HG03095 (cell line): ENCODE data around the gene DUSP12.
"Not testable (repeated sequence)": the region's sequence is repeated elsewhere in the genome, so short reads cannot be mapped to it uniquely, and the experiment has no call there.

Experiments
- ATAC-seq: cut with Tn5 transposase; IDR thresholded peaks from one replicate; pipeline ENCODE4 v1.9.1; 2021; ENCODE audit warnings: moderate library complexity; ENCODE audit not compliant: unreplicated experiment

The DUSP12 gene, protein sequence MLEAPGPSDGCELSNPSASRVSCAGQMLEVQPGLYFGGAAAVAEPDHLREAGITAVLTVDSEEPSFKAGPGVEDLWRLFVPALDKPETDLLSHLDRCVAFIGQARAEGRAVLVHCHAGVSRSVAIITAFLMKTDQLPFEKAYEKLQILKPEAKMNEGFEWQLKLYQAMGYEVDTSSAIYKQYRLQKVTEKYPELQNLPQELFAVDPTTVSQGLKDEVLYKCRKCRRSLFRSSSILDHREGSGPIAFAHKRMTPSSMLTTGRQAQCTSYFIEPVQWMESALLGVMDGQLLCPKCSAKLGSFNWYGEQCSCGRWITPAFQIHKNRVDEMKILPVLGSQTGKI

DNA sequence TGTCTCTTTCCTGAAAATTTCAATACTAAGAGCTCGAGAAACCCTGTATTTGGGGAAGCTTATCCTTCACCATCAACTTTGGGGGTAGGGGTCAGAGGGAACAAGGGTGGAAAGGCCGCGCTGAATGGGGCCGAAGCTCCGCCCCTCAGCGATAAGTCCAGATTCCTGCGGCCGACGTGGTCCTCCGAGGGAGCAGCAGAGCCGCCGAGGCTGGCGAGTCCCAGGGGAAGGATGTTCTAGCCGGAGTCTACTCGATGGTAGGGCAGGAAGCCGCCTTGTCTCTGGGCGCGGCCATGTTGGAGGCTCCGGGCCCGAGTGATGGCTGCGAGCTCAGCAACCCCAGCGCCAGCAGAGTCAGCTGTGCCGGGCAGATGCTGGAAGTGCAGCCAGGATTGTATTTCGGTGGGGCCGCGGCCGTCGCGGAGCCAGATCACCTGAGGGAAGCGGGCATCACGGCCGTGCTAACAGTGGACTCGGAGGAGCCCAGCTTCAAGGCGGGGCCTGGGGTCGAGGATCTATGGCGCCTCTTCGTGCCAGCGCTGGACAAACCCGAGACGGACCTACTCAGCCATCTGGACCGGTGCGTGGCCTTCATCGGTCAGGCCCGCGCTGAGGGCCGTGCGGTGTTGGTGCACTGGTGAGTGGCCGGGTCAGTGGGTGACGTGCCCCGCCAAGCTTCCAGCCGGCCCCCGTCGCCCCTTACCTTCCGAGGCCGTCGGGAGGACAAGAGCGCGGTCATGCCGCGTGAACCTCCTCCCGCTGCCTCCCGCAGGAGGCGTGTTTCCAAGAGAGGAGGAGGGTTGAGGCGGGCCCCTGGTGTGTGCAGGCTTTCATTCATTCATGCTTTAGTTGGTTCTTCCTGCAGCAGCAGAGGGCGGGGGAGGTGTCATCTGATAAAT is at the start of gene DUSP12:
Gene DUSP12 (plus strand): TSS at position 278 of the 899 bp plus-strand sequence. CDS start 16 bp downstream, at position 294.
- peak; percentile 97 for ATAC-seq

DNA sequence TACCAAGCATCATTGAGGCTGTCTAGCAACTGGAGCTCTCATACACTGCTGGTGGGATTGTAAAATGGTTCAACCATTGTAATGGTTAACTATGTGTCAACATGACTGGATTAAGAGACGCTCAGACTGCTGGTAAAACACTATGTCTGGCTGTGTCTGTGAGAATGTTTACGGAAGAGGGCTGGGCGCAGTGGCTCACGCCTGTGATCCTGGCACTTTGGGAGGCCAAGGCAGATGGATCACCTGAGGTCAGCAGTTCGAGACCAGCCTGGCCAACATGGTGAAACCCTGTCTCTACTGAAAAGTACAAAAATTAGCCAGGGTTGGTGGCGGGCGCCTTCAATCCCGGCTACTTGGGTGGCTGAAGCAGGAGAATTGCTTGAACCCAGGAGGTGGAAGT is 47.3 kb upstream of the DUSP12 start:
- no peak for ATAC-seq

DNA sequence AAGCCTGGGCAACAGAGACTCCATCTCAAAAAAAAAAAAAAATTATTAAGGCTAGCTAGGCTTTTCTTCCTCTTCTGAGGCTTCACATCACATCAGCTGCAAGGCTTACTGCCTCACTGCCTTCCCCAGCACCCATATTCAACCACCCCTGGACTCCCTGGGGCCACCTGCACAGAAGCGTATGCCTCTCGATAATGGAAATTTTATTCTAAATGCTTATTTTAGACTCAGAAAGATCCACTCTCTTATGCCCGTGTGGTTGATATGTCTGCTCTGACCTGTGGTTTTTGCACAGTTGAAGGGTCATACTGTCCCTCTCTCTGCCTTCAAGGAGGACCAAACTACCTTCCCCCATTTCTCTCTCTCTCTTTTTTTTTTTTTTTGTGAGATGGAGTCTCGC is 44.0 kb upstream of the DUSP12 start:
- ATAC-seq = no peak

DNA sequence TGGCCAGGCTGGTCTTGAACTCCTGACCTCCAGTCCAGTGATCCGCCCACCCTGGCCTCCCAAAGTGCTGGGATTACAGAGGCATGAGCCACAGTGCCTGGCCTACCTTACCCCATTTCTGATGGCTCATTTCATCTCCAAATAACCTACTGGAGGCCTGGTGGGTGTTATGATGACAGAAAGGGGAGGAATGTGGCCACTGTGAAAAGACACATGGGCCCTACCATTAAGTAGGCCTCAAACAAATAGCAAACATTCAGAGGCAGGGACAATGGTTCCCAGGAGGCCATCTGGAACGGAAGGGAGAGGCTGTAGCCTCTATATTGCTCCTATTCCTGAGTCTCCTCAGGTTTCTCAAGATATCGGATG is 43.5 kb upstream of the DUSP12 start:
- ATAC-seq = no peak

DNA sequence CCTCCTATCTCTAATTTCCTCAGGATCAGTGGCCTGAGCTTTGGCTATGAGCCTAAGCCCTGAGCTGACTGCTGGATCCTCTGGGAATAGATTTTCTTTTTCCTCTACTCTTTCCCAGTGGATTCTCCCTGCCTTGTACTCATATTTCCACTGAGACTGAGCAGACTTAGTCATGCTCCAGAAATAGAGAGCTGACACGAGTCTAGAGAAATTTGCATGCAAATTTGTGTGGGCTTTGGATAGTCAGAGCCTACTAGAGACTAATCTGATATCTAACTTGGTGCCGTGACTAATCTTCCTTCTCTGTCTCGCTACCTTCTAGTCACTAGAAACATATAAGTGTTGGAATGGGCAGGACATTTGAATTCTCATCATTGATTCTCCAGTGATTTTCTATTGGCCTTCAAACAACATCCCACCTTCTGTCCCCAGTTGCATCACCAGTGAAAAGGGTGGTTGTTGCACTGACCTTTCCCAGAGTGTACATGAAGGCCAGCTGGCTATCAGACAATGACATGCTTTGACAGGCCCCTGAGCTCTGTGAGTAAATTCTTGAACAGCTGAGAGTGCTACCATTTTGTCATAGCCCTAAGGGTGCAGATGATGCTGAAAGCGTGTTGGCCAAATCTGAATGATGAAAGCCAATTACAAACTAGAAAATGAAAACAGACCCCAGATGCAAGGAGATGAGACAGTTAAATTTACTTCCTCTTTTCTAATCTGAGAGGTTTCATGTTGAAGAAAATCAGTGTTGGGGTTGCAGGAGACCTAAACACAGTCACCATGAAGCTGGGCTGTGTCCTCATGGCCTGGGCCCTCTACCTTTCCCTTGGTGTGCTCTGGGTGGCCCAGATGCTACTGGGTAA is 42.9 kb upstream of the DUSP12 start, which contains the start of gene FCRLA:
Gene FCRLA (plus strand): TSS at position 748 of the 866 bp plus-strand sequence. CDS start 36 bp downstream, at position 784.
- peak; percentile 50 for ATAC-seq

DNA sequence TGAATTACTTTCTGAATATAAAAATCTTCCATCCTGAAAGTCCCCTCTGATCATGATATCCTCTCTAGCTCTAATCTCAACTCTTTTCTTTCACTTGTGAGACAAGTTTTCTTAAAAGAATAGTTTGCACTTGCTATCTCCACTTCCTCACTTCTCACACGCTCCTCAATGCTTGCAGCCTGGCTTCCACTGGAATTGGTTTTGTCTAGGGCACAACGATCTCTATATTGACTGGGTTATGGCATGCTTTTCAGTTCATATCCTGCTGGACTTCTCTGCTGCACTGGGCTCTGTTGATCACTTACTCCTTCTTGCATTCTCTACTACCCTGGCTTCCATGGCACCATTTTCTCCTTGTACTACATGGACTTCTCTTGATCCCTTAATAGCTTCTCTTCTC is 42.1 kb upstream of the DUSP12 start:
- no peak for ATAC-seq

DNA sequence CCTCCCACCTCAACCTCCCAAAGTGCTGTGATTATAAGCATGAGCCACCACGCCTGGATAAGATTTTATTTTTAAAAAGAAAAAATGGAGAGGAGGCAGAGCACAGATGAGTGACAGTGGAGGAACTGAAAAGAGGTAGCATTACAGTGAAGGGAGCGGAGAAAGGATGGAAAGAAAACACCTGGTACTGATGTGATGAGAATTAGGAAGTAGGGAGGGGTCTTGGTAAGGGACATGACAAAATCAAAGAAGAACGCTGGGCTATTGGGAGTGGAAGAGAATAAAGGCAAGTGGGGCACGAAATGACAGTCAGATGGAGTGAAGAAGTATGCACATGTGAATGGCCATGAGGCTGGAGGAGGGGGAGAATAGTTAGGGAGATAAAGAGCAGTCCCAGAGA is 40.2 kb upstream of the DUSP12 start:
- ATAC-seq = no peak

DNA sequence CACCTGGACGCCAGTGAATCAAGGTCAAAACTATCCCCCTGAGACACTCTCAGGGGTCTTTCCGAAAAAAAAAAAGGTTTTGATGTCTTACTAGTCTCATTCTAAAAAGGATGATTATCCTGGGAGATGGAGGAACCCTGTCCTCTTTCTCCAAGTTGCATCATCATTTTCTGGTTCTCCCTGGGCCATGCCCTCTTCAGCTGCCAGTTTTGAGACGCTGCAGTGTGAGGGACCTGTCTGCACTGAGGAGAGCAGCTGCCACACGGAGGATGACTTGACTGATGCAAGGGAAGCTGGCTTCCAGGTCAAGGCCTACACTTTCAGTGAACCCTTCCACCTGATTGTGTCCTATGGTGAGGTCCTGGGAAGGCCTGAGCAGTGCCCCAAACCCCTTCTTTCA is 39.0 kb upstream of the DUSP12 start:
- ATAC-seq = no peak

DNA sequence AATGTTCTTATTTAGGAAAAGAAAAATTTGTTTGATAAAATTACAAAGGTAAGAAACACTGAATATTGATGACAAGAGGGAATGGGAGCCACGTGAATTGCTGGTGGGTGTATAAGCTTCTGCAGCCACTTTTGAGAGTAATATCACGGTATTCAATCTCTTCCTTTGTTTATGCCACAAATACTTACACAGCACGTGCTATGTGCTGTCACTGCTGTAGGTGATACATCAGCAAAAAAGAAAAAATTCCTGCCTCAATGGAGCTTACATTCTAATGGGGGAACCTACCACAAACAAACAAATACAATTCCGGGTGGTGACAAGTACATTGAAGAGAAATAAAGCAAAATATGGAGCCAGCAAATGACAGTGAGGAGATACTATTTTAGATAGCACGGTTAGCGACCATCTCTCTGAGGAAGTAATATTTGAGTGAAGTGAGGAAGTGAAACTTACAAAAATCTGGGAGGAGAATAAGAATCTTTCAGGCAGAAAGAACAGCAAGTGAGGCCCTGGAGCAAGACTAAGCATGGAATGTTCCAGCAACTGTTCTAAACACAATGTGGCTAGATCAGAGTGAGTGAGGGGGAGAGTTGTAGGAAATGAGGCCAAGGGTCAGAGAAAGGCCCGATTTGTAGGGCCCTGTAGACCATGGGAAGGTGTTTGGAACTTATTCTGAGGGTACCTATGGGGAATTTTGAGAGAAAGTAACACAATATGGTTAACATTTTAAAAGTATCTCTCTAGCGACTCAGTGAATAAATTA is 30.8 kb upstream of the DUSP12 start:
- ATAC-seq = no peak

DNA sequence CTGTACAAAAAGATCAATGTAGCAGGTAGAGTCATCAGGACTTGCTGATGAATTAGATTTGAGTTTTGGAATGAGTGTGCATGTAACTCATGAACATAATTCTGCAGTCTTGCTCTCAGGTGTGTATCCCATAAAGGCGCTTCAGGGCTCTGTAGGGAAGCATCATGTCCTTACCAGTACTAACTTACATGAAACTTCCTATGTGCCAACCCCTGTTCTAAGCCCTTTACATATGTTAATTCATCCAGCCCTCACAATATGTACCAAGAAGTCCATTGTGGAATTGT is 30.3 kb upstream of the DUSP12 start:
- no peak for ATAC-seq

DNA sequence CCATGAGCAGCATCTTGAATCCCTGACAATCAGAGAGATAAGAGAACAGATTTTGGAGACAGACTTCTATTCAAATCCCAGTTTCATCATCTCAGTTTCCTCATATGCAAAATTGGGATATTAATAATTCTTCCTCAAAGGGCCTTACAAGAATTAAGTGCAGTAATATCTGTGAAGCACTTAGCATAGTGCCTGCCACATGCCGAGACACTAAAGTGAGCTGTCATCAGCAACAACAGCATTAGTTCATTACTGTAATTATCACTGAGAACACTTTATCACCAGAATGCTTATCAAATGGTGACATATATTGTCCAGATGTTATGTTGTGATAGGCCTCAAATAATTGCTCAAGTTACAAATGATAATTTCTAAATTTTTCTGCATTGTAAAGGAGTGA is 29.2 kb upstream of the DUSP12 start:
- no peak for ATAC-seq

DNA sequence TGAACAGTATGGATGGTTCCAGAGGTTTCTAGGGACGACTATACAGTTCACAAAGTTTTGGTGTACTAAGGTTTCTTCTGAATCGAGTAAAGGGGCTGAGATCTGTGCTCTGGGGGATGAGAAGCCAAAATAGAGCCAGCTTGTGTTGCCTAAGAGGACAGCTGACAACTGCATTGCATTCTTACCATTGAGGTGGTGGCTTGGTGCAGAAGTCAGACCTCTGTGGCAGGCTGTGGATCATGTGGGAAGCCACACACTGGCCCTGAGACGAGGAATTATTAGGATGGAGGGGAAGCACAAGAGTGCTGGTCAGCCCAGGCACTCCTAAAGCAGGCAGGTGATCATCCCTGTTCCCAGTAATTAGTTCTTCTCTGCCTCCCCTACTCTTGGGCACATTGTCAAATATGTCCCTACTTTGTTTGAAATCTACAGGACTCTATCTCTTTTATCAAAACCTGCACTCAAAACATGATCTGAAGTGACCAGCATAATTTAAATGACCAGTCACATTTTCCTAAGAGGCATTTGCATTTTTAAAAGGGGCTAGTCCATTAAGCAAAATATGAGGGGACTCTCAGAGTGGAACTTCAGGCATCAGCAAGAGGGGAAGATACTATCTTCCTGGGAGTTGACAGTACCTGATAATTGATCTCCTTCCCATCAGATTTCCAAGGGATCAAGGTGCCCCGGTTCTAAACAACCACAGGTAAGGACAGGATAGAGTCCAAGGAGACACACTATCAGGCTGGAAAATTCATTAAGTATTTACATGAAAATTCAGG is 28.4 kb upstream of the DUSP12 start, which contains the start of gene FCRLB:
Gene FCRLB (plus strand): TSS at position 589 of the 782 bp plus-strand sequence. CDS start 1,129 bp downstream, outside the sequence.
- no peak for ATAC-seq

DNA sequence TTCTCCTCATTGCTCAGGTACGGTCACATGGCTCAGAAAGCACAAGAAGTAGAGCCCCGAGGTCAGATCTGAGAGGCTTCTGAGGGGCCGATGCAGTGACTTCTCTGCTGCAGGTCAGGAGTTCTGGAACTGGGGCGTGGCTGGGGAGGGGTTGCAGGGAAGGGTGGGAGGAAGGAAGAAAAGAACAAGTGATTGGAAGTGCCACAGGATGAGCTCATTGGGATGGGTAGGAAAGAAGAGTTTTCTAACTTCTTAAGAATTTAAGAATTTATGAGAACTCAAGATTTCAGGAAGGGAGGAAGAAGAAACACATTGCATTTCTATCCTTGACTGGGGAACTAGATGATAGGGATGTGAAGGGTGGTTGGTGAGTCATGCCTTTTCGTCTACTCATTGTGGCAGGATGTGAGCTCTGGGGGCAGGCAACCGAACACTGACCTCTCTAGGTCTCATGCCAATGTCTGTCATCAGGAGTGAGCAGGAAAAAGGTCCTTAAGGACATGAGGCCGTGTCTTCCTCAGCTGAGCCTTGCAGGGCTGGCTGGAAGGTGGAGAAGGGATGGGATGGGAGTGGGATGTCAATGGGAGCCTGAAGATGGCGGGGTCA is 27.7 kb upstream of the DUSP12 start:
- ATAC-seq = no peak

DNA sequence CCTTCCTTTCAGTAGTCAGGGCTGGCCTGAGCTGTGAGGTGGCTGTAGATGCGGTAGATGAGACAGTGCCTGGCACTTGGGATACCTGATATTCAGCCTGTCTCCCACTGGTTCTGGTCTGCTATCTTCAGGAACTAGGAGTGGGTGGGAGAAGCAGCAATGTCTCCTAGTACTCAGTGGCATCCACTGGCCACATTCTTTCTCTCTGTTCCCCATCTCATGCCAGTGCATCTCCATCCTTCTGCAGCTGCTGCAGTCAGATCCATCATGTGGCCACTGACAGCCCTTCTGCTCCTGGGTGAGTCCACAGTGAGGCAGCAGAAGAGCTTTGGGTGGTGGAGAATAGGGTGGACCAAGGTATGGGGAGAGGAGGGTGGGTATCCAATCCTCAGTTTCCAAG is 27.2 kb upstream of the DUSP12 start:
- ATAC-seq = no peak

DNA sequence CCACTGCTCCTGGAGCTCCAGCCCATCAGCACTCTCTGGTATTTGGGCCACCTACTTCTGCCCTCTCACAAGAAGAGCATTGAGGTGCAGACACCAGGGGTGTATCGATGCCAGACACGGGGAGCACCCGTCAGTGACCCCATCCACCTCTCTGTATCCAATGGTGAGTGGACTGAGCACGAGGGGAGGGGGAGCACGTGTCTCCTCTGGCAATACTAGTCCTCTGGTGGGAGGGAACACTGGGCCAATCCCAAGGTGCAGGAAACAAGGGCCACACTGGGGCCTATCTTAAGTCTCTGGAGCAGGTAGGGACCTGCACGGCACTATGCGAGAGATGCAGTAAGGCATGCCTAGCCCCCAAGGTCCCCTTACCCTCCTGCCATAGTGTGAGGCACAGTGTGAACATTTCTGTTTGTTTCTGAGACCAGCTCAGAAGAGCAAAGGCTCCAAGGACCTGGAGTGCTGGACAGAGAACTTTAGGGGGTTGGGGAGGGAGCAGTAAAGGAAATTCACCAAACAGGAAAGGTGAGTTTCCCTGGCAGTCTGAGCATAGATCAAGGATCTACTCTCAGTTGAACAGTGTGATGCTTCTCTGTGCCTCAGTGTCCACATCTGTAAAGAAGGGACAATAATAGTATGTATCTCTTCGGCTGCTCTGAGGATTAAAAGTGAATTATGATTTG is 26.0 kb upstream of the DUSP12 start:
- ATAC-seq = no peak

DNA sequence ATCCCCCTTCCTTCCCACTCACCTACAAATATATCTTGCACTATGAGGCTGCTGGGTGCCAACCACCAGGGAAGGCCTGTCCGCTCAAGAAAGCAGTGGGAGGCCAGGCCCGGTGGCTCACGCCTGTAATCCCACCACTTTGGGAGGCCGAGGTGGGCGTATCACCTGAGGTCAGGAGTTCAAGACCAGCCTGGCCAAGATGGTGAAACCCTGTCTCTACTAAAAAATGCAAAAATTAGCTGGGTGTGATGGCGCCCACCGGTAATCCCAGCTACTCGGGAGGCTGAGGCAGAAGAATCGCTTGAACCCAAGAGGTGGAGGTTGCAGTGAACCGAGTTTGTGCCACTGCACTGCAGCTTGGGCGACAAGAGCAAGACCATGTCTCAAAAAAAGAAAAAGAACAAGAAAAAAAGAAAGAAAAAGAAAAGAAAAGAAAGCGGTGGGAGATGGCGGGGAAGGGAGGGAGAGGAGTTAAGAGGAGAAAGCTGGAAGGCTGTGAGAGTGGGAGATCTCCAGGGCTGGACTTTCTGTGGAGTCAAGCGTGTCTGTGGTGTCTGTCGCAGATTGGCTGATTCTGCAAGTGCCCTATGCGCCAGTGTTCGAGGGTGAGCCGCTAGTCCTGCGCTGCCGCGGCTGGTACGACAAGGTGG is 24.2 kb upstream of the DUSP12 start:
- not testable (repeated sequence) for ATAC-seq

DNA sequence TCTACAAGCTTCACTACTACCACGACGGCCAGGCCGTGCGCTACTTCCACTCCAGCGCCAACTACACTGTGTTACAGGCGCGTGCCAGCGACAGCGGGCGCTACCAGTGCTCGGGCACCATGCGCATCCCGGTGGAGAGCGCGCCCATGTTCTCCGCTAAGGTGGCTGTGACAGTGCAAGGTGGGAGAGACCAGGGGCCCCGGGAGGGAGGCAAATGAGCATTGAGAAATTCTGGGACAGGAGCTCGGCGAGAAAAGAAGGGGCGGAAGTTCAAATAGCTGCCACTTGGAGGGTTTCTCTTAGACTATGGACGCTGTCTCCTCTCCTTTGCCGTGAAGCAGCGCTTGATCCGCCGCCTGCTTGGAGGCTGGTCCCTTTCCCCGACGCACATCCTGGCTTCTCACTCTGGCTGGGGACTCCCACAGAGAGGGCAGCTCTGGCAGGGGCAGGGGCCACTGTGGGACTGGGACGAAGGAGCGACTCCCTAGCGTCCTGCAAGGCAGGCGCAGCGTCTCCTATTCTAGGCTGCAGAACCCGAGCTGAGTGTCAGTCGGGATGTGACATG is 23.6 kb upstream of the DUSP12 start:
- no peak for ATAC-seq
